GM18907 (cell line): Measurements from ENCODE around the gene AGO4.

ENCODE experiments used
- ATAC-seq: cut with Tn5 transposase; IDR thresholded peaks from one replicate; pipeline ENCODE4 v1.9.1; 2021; ENCODE audit warnings: mild to moderate bottlenecking, moderate library complexity; ENCODE audit not compliant: unreplicated experiment

Gene AGO4

GRCh38 chr1:35893051-35893879 lies 85.4 kb downstream of the AGO4 start:
- no peak for ATAC-seq

DNA sequence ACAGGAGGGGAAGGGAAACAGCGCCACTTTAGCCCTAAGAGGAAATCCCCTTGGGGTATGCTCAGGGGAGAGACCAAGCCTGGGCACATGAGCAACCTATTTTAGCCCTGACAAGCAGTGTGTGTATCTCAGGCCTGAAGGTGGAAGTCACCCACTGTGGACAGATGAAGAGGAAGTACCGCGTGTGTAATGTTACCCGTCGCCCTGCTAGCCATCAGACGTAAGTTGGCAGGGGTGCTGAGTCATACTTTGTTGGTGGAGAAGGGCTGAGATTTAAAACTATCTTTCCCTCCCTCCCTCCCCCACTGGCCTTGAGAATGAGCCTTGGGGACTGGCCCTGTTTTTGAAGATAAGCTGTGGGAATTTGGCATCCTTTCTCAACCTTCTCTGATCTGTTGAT lies 86.4 kb downstream of the AGO4 start:
- ATAC-seq, result no peak

DNA sequence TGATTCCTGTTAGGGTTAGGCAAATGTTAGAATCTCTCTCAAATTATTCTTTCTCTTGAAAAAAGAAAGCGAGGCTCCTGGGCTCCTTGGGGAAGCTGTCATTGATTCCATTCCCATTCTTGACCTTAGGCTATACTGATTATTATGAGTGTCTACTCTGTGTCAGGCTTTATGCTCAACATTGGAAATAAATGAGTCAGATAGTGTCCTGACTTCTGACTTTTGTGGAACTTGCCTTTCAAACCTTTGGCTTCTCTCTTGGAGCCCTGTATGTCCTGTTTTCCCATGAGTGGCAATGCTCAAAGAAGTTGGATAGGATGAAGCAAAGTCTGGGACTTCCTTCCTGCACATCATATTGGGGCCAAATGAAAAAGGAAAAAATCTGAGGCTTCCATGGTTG lies 86.8 kb downstream of the AGO4 start:
- ATAC-seq, result no peak

DNA sequence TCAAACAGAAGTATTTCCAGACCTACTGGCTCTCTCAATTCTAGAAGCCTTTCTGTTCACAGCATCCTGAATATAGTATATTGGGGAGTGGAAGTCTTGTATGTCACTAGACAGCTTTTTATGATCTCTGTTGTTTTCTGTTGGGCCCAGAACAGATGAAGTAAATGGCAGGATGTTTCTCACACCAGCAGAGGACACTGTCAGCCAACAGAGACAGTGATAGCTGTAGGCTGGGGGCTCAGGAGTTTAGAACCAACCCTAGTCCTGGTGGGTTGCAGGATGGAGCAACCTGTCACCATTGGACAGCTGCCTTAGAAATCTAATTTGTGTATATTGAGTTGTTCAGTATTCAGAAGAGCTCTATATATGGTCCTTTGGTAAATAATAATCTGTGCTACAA lies 92.1 kb downstream of the AGO4 start:
- no peak for ATAC-seq

GRCh38 chr1:35901235-35901634 lies 93.4 kb downstream of the AGO4 start:
- no peak for ATAC-seq

- ATAC-seq, result no peak
Observed at GRCh38 chr1:35902671-35903070, 94.9 kb downstream of the AGO4 start.
